IPS-15b (cell line): Measurements from ENCODE around the gene DPF3.

Experiments used
- H3K27me3 ChIP-seq: one replicate; pipeline ENCODE4 v1.6.1; 2013; ENCODE audit warnings: low read length; ENCODE audit not compliant: control insufficient read depth, insufficient read depth
- H3K36me3 ChIP-seq: one replicate; pipeline ENCODE4 v1.6.1; 2013; ENCODE audit warnings: low read length; ENCODE audit not compliant: control insufficient read depth, insufficient read depth
- H3K4me1 ChIP-seq: one replicate; pipeline ENCODE4 v1.6.1; 2013; ENCODE audit warnings: mild to moderate bottlenecking, low read length; ENCODE audit not compliant: control insufficient read depth, insufficient read depth
- H3K4me3 ChIP-seq: one replicate; pipeline ENCODE4 v1.5.1; 2013; ENCODE audit warnings: low read depth, low read length
- H3K9ac ChIP-seq: one replicate; pipeline ENCODE4 v1.6.1; 2013; ENCODE audit warnings: low read depth, mild to moderate bottlenecking, low read length
- H3K9me3 ChIP-seq: one replicate; pipeline ENCODE4 v1.6.1; 2013; ENCODE audit warnings: mild to moderate bottlenecking, low read length; ENCODE audit not compliant: control insufficient read depth, insufficient read depth

Gene DPF3

DNA sequence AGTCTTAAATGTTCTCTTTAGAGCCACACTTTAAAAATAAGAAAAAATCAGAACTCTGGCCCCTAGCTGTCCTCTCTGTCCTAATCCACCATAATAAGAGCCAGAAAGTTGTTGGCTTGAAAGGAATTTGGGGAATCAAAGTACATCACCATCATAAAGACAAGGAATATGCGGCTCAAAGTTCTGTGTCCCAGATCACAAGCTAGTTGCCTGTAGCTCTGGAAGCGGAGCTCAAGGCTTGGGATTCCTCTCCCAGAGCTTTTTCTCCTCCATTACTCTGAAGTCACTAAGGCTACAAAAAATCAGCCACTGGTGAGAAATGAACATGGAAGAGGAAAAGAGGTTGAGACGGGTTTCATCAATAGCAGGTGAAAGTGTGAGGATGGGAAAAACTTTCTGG lies 6.4 kb downstream of the DPF3 start:
- H3K27me3 ChIP-seq, result peaks cover 39% of the 10 kb centered on the region

DNA sequence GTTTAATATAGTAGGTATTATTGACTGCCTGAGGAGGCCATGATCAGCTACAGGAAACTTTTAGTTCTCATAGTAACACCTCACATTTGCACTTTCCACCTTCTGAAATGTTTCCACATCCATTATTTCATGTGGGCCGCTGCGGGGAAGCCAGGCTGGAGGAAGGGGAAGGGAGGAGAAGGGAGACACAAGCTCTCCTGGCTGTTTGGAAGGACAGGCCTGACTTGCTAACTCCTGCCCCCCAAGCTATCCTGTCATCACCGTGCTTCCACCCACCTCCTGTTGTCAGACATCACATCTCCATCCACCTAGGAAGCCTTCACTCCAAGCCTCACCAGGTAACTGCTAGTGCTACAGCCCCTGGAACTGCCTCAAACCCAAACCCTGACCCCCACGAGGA lies 9.5 kb downstream of the DPF3 start:
- H3K9ac ChIP-seq, result no peak overlapping the region
- peaks cover 11% of the 10 kb centered on the region for H3K27me3 ChIP-seq
- no peaks in the 10 kb centered on the region for H3K9me3 ChIP-seq
- H3K4me3 ChIP-seq, result no peak overlapping the region
- H3K4me1 ChIP-seq, result peaks cover 17% of the 10 kb centered on the region
- H3K36me3 ChIP-seq, result no peaks in the 10 kb centered on the region

More for the DNA sequence above, 6.4 kb downstream of the DPF3 start:
- peaks cover 28% of the 10 kb centered on the region for H3K4me1 ChIP-seq
- H3K9ac ChIP-seq, result no peak overlapping the region
- no peaks in the 10 kb centered on the region for H3K36me3 ChIP-seq
- no peak overlapping the region for H3K4me3 ChIP-seq
- H3K9me3 ChIP-seq, result no peaks in the 10 kb centered on the region

- H3K4me3 ChIP-seq, result no peak overlapping the region
- no peak overlapping the region for H3K9ac ChIP-seq
- no peaks in the 10 kb centered on the region for H3K9me3 ChIP-seq
- H3K36me3 ChIP-seq, result no peaks in the 10 kb centered on the region
- peaks cover 17% of the 10 kb centered on the region for H3K4me1 ChIP-seq
- H3K27me3 ChIP-seq, result peaks cover 8% of the 10 kb centered on the region
Observed at GRCh38 chr14:72883961-72884360, 9.9 kb downstream of the DPF3 start.

GRCh38 chr14:72883109-72883508 lies 10.8 kb downstream of the DPF3 start:
- Histone ChIP-seq H3K4me3 (no peak overlapping the region), H3K27me3 (peaks cover 3% of the 10 kb centered on the region), H3K9ac (no peak overlapping the region), H3K4me1 (peaks cover 9% of the 10 kb centered on the region), H3K9me3 (no peaks in the 10 kb centered on the region), H3K36me3 (no peaks in the 10 kb centered on the region)

DNA sequence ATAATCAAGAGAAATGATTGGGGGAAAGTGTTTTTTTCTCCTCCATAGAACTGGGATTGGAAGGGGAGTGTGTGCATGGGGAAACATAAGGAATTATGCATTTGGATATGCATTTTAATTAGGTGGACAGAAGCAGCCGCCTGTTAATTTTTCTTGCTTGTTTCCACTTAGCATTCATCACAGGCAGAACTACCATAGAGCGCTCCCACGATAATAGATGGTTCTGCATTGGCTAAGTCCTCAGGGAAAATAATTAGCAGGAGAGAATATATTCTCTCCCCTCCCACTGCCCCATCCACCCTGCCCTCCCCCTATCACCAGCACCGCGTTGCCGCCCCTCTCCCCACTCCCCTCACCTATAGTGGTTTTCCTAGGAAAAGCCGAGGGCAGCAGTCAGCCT lies 11.4 kb downstream of the DPF3 start:
- Histone ChIP-seq H3K4me1 (peaks cover 3% of the 10 kb centered on the region), H3K9me3 (no peaks in the 10 kb centered on the region), H3K36me3 (no peaks in the 10 kb centered on the region), H3K4me3 (no peak overlapping the region), H3K27me3 (peaks cover 7% of the 10 kb centered on the region), H3K9ac (no peak overlapping the region)

- Histone ChIP-seq H3K4me3 (no peak overlapping the region), H3K9me3 (no peaks in the 10 kb centered on the region), H3K27me3 (peaks cover 9% of the 10 kb centered on the region), H3K9ac (no peak overlapping the region), H3K36me3 (no peaks in the 10 kb centered on the region), H3K4me1 (no peaks in the 10 kb centered on the region)
Observed at GRCh38 chr14:72882047-72882446, 11.9 kb downstream of the DPF3 start.

- H3K27me3 ChIP-seq, result peaks cover 9% of the 10 kb centered on the region
- peaks cover 4% of the 10 kb centered on the region for H3K4me1 ChIP-seq
- no peaks in the 10 kb centered on the region for H3K9me3 ChIP-seq
- H3K9ac ChIP-seq, result no peak overlapping the region
- no peaks in the 10 kb centered on the region for H3K36me3 ChIP-seq
- H3K4me3 ChIP-seq, result no peak overlapping the region
Observed at GRCh38 chr14:72881543-72881942, 12.4 kb downstream of the DPF3 start.

GRCh38 chr14:72880820-72881219 lies 13.1 kb downstream of the DPF3 start:
- Histone ChIP-seq H3K9ac (no peak overlapping the region), H3K36me3 (no peaks in the 10 kb centered on the region), H3K9me3 (no peaks in the 10 kb centered on the region), H3K4me1 (peaks cover 7% of the 10 kb centered on the region), H3K27me3 (peaks cover 9% of the 10 kb centered on the region), H3K4me3 (no peak overlapping the region)

DNA sequence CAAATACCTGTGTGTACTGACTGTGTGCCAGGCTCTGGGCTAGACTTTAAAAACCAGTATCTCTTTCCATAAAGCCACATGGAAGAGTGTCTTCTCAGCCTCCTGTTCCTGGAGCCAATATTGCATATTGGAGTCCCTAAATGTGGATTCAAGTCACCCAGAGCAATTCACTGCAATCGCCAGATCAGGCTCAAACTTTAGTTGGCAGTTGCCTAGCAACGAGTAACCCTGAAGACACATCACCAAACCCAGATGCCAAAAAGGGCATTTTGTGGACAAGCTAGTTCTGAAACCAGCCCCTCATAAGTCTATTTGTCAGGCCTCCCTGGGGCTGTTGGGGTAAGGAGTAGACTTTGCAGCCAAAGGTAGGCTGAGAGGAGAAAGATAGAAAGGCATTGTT lies 13.7 kb downstream of the DPF3 start:
- peaks cover 9% of the 10 kb centered on the region for H3K27me3 ChIP-seq
- no peaks in the 10 kb centered on the region for H3K36me3 ChIP-seq
- H3K9me3 ChIP-seq, result no peaks in the 10 kb centered on the region
- H3K4me3 ChIP-seq, result no peak overlapping the region
- H3K9ac ChIP-seq, result no peak overlapping the region
- peaks cover 7% of the 10 kb centered on the region for H3K4me1 ChIP-seq

DNA sequence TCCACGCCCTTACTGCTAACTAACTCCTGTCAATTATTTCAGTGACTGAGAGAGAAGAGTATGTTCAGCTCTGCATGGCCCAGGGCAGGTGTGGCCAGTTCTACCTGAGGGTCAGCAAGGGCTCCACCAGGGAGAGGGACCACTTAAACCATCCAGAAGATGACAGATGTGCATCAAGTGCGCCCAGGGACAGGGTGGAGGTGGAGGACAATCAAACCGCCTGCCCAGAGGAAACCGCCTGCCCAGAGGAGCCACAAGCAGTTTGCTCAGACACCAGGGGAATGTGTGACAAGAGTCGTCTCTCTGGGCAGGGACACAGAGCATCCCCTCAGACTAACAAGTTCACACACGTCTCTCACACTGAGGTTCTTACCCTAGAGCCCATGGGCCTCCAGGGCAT lies 14.5 kb downstream of the DPF3 start:
- Histone ChIP-seq H3K9ac (no peak overlapping the region), H3K4me3 (no peak overlapping the region), H3K9me3 (no peaks in the 10 kb centered on the region), H3K36me3 (no peaks in the 10 kb centered on the region), H3K27me3 (peaks cover 9% of the 10 kb centered on the region), H3K4me1 (peaks cover 7% of the 10 kb centered on the region)

DNA sequence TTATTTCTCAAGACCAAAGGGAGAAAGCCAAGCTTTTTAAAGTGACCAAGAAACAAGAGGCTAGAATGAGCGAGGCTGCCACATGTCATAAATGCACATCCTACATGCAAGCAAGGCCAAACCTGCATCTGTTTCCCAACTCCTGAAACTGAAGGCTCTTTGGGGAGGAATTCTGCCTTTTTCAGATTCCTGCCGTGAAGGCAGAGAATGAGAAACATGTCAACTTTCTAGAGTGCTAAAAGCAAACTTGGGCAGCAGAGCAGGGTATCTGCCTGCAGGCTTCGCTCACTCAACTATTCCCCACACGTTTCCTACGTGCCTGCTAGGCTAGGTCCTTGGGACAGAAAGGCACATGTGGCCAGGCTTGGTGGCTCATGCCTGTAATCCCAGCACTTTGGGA lies 15.2 kb downstream of the DPF3 start:
- Histone ChIP-seq H3K27me3 (peaks cover 9% of the 10 kb centered on the region), H3K9me3 (no peaks in the 10 kb centered on the region), H3K4me1 (peaks cover 7% of the 10 kb centered on the region), H3K36me3 (no peaks in the 10 kb centered on the region), H3K9ac (no peak overlapping the region), H3K4me3 (no peak overlapping the region)

DNA sequence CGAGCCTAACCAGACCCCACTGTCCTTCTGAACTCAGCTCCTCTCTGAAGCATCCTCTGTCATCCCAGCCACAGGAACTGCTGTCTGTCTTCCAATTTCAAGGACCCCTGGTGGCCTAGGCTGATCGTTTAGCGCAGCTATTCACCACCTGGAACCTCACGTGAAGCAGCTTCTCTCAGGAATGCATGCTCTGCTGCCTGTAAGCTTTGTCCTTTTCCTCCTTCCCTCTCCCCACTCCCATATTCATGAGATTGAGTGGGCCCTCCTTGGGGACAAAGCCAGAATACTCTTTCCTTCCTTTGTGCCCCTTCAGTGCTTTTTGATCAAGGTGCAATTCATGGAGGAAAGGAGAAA lies 17.2 kb downstream of the DPF3 start:
- Histone ChIP-seq H3K27me3 (peaks cover 9% of the 10 kb centered on the region), H3K9ac (no peak overlapping the region), H3K4me1 (peaks cover 7% of the 10 kb centered on the region), H3K4me3 (no peak overlapping the region), H3K36me3 (no peaks in the 10 kb centered on the region), H3K9me3 (peaks cover 3% of the 10 kb centered on the region)
